HTERT RPE-1 (cell line): ENCODE measurements around the gene RAD51C.
"Not testable (repeated sequence)": the region's sequence is repeated elsewhere in the genome, so short reads cannot be mapped to it uniquely, and the experiment has no call there.

Source experiments
- in situ Hi-C: fragments of 300-500 bp; cut with MboI; formaldehyde crosslinking; loops from 4 replicates; pipeline ENCODE4 v1.14.3; 2020; ENCODE audit warnings: low sequenced_read_pairs

RAD51C gene

GRCh38 chr17:58692239-58693055, at the start of gene RAD51C:
TSS of gene RAD51C (plus strand) at chr17:58692602. CDS start at chr17:58692644, 42 bp downstream.
- in situ Hi-C loops, result no loop called here

DNA sequence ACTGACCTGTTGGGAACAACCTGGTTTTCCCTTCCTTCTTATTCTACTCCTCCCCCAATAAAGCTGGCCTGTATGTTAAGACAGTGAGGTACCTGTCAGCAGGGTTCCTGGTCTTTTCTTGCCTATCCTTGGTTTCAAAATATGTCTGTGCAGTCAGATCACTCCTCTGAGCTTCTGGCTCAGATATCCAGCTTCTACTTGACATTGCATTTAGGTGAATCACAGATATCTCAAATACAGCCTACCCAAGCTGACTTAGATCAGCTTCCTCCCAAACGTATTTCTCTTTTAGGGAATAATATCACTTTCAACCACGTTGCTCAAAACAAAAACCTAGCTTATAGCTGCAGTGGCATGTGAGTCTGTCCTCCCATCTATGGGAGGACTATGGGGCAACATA, 49.3 kb upstream of the RAD51C start:
- in situ Hi-C loops, result no loop called here

DNA sequence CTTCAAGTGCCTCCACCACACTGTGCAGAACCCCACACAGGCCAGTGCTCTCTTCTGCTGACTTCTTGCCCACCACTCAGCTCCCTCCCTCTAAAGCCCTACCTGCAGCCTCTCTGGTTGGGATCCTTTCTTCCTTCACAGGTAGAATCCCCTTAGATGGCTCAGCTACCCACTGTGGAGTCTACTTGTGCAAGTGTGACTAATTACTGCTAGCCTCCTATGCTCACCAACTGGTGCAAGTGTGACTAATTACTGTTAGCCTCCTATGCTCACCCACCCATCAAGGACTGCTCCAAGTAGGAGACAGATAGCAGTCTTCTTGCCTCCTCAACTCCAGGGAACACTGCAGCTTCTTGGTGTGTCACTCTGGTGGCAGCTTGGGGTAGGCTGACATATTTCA, 44.2 kb upstream of the RAD51C start:
- in situ Hi-C loops, result no loop called here

DNA sequence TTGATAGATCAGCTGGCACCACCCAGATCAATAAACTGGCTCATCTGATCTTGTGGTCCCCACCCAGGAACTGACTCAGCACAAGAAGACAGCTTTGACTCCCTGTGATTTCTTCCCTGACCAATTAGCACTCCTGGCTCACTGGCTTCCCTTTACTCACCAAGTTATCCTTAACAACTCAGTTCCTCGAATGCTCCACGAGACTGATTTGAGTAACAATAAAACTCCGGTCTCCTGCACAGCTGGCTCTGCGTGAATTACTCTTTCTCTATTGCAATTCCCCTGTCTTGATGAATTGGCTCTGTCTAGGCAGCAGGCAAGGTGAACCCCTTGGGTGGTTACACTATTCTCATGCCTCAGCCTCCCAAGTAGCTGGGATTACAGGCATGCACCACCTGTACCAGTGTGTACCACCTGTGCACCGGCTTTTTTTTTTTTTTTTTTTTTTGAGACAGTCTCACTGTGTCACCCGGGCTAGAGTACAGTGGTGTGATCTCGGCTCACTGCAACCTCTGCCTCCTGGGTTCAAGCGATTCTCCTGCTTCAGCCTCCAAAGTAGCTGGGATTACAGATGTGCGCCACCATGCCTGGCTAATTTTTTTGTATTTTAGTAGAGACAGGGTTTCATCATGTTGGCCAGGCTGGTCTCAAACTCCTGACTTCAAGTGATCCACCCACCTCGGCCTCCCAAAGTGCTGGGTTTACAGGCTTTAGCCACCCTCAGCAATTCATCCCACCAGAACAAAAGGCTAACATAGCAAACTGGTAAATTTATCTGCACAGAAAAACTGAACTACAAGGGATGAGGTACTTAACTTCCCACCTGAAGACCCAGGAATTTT, 34.2 kb upstream of the RAD51C start:
- in situ Hi-C loops, result not testable (repeated sequence)

GRCh38 chr17:58658804-58659713, 33.3 kb upstream of the RAD51C start:
- in situ Hi-C loops, result no loop called here

DNA sequence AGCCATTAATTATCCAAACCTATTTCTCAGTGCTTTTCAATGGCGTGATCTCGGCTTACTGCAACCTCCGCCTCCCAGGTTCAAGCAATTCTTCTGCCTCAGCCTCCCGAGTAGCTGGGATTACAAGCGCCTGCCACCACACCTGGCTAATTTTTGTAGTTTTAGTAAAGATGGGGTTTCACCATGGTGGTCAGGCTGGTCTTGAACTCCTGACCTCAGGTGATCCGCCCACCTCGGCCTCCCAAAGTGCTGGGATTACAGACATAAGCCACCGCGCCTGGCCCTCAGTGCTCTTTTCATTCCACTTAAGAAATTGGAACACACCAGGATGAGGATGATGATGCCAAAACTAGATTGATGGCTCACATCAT, 32.7 kb upstream of the RAD51C start:
- in situ Hi-C loops, result not testable (repeated sequence)

DNA sequence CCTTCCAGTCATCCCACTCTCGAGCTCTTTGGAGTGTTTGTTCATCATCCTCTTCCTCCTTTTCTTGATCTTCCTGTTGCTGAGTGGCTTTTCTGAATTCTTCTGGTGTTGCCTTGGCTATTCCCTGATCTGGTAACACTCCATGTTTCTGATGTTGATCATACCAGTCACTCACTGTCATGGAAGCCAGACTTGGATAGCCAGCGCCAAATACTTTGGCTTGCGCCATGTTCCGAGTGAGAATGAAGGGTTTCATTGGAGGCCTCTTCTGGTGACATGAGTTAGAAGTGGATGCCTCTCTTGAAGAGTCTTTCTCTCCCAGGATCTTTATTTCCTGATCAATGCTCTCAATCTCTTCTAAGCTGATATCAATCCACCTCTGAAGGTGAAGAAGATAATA, 31.8 kb upstream of the RAD51C start:
- in situ Hi-C loops, result no loop called here

- in situ Hi-C loops, result no loop called here
These were observed 30.9 kb upstream of the RAD51C start for GRCh38 chr17:58661499-58661898.

DNA sequence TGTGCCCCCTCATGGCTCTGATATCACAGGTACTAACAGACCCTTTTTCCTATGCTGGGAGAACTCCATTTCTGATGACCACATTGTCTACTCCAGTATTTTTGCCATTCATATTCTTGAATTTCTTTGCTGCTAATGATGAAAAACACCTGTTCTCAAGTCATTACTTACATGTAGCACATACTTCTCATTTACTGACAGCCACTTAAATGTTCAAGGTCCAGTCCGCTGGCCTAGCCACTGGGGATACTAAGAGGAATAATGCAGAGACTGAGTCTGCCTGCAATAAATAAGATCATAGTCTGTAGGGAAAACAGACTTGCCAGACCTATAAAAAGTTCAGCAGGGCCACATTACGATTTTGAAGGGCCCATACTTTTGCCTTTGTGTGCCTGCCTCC, 28.1 kb upstream of the RAD51C start:
- in situ Hi-C loops, result no loop called here

GRCh38 chr17:58665946-58666857, 26.2 kb upstream of the RAD51C start:
- in situ Hi-C loops, result no loop called here

DNA sequence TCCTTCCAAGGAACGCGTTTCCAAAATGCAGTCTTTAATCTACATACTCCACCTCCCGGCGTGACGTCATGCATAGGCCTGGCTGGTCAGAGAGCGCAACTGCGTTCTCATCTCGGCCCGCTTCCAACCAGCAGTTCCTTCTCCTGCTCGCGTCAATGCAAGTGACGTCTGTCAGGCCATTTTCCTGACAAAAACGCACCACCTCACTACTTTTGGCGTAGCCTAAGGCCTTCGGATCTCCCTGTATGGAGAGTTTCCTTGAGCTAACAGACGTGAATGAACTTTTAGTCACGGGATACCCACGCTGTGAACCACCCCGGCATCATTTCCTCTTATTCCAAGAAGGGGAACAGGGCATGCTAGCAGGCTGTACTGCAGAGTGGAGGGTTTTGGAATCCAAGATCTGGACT, 25.5 kb upstream of the RAD51C start:
- in situ Hi-C loops, result no loop called here

DNA sequence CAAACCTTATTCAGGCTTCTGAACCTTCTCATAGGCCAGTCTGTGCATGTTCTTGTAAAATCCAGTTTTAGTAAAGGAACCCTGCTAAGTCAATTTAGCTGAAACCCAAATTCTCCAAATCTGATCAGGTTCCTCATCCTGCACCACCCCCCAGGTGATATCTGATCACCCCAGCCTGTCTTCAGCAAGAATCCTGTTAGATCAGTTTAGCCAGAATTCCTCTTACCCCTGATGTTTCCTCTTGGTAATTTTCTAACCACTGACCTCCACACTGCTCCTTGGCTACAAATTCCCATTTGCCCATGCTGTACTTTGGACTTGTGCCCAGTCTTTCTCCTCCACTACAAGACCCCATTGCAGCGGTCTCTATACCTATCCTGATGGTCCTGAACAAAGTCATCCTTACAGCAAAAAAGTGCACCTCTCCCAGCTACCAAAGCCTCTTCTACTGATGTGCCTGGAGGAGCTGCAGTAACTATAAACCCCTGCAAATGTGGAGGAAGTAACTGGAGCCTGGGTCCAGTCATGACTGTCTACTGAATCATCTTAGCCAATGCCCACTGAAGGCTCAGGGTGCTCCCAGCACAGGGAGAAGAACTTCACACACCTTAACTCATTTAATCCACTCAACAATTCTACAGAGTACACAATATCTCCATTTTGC, 24.3 kb upstream of the RAD51C start:
- in situ Hi-C loops, result no loop called here

GRCh38 chr17:58668598-58668935, 23.8 kb upstream of the RAD51C start:
- in situ Hi-C loops, result no loop called here

DNA sequence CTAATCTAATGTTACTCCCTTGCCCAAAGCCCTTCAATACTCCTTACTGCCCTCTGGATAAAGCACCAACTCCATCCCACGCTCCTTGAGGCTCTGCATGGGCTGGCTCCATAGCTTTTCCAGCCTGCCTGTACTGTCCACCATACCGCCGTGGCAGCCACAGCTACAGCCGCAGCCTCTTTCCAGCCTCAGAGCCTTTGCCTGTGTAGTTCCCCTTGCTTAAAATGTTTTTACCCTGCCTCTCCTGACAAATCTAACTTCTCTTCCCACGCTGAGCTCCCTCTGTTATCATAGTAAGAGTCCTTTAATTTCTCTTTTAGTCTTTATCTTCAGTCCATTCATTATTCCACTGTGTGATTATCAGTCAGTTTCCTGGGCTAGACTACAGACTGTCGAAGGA, 22.5 kb upstream of the RAD51C start:
- in situ Hi-C loops, result no loop called here

DNA sequence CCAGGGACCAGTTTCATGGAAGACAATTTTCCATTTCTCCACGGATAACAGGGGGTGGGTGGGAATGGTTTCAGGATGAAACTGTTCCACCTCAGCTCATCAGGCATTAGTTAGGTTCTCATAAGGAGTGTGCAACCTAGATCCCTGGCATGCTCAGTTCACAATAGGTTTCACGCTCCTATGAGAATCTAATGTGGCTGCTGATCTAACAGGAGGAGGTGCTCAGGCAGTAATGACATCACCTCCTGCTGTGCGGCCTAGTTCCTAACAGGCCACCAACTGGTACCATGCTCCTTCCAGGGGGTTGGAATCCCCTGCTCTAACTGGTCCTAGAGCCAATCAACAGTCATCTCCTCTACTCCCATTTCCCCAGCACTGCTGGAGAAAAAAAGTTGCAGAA, 20.4 kb upstream of the RAD51C start:
- in situ Hi-C loops, result no loop called here

GRCh38 chr17:58677194-58677880, 15.1 kb upstream of the RAD51C start:
- in situ Hi-C loops, result no loop called here

DNA sequence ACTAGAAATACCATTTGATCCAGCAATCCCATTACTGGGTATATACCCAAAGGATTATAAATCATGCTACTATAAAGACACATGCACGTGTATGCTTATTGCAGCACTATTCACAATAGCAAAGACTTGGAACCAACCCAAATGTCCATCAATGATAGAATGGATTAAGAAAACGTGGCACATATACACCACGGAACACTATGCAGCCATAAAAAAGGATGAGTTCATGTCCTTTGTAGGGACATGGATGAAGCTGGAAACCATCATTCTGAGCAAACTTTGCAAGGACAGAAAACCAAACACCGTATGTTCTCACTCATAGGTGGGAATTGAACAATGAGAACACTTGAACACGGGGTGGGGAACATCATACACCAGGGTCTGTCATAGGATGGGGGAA, 14.1 kb upstream of the RAD51C start:
- in situ Hi-C loops, result not testable (repeated sequence)

GRCh38 chr17:58679263-58680037, 13.0 kb upstream of the RAD51C start:
- in situ Hi-C loops, result no loop called here
